GM12892 (cell line): ENCODE data around the gene ASB8.

Experiments
- POLR2A ChIP-seq: IDR thresholded peaks from 2 replicates; pipeline ENCODE4 v1.6.1; 2011; ENCODE audit warnings: low read depth, low read length, control low read depth
- POLR2AphosphoS5 ChIP-seq: IDR thresholded peaks from 2 replicates; pipeline ENCODE4 v1.6.1; 2011; ENCODE audit warnings: low read depth, low read length, control low read depth
- TAF1 ChIP-seq: IDR thresholded peaks from 2 replicates; pipeline ENCODE4 v1.6.1; 2011; ENCODE audit warnings: low read depth, mild to moderate bottlenecking, control low read depth, low read length, borderline replicate concordance

DNA sequence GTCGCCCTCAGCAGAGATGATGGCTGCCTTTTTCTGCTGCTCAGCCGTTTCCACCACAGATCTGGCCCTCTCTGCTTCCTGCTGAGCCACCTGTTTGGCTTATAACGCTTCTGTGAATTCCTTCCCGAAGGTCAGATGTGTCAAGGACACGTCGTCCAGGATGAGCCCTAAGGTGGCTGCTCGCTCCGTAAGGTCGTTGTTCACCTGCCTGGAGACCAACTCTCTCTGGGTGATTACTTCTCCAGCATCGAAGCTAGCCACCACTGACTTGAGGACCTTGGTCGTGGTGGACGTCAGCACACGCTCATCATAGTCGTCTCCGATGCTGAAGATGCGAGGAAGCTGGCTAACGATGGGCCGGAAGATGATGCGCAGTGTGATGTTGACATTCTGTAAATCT is 11.7 kb upstream of the ASB8 start:
- TF ChIP-seq POLR2A (no peak), POLR2AphosphoS5 (no peak), TAF1 (no peak)
